OCI-LY7 (cell line): ENCODE measurements around the gene OR8B2.

Source experiments
- EZH2phosphoT487 ChIP-seq: fragments of 200-600 bp; sonication (generic); IDR thresholded peaks from 2 replicates; pipeline ENCODE4 v1.6.1; 2018; ENCODE audit warnings: low read depth, borderline replicate concordance, mild to moderate bottlenecking, mixed run types, antibody characterized with exemption, low read length, moderate library complexity, mixed read lengths
- TF ChIP-seq, protein P1 (sequence below): fragments of 200-600 bp; sonication (generic); conservative IDR thresholded peaks from 2 replicates; pipeline ENCODE4 v1.5.1; 2014; ENCODE audit warnings: mild to moderate bottlenecking, antibody characterized with exemption, low read length, moderate library complexity, mixed read lengths

GRCh38 chr11:124376280-124376679 is 8.0 kb downstream of the OR8B2 start:
- TF ChIP-seq, protein P1, sequence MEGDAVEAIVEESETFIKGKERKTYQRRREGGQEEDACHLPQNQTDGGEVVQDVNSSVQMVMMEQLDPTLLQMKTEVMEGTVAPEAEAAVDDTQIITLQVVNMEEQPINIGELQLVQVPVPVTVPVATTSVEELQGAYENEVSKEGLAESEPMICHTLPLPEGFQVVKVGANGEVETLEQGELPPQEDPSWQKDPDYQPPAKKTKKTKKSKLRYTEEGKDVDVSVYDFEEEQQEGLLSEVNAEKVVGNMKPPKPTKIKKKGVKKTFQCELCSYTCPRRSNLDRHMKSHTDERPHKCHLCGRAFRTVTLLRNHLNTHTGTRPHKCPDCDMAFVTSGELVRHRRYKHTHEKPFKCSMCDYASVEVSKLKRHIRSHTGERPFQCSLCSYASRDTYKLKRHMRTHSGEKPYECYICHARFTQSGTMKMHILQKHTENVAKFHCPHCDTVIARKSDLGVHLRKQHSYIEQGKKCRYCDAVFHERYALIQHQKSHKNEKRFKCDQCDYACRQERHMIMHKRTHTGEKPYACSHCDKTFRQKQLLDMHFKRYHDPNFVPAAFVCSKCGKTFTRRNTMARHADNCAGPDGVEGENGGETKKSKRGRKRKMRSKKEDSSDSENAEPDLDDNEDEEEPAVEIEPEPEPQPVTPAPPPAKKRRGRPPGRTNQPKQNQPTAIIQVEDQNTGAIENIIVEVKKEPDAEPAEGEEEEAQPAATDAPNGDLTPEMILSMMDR: no peak
- TF ChIP-seq EZH2phosphoT487: no peak
